Thoracic aorta (tissue), 2 donors: ENCODE measurements around the gene USP19. TPM values are rescaled to one million over a fixed set of nuclear protein-coding genes. Genes with fewer than 3 reads are reported as not detected.

Experiments used
- ATAC-seq: fragments of 150-250 bp; one replicate; pipeline ENCODE4 v1.8.0; 2017; ENCODE audit warnings: low read depth; ENCODE audit not compliant: insufficient number of reproducible peaks, low FRiP score
- DNase-seq: peaks from one replicate; pipeline ENCODE4 v3.0.0-alpha.2; 2020; ENCODE audit warnings: low spot score
- H3K27ac ChIP-seq, 2 donors: fragments of 200-600 bp; sonication (generic); 1 replicate in 1 of 2; 2 replicates in 1 of 2; pipeline ENCODE4 v1.5.1; 2016; ENCODE audit warnings: mild to moderate bottlenecking in 2 of 2, moderate library complexity in 2 of 2
- H3K27me3 ChIP-seq: fragments of 200-600 bp; sonication (generic); replicated peaks from 2 replicates; pipeline ENCODE4 v1.6.0; 2016; ENCODE audit warnings: mild to moderate bottlenecking; ENCODE audit not compliant: insufficient read depth
- H3K36me3 ChIP-seq: fragments of 200-600 bp; sonication (generic); one replicate; pipeline ENCODE4 v1.5.1; 2016
- H3K4me1 ChIP-seq, 2 donors: fragments of 200-600 bp; sonication (generic); 1 replicate in 1 of 2; 2 replicates in 1 of 2; pipeline versions ENCODE4 v1.5.1 to v1.6.0; 2016; ENCODE audit warnings: low read depth in 2 of 2, mild to moderate bottlenecking in 1 of 2; ENCODE audit not compliant: control insufficient read depth in 1 of 2
- H3K4me3 ChIP-seq: fragments of 200-600 bp; sonication (generic); 2 replicates; pipeline ENCODE4 v1.5.1; 2016; ENCODE audit warnings: mild to moderate bottlenecking
- H3K9me3 ChIP-seq: fragments of 200-600 bp; sonication (generic); 2 replicates; pipeline ENCODE4 v1.5.1; 2016
- total RNA-seq, 2 donors: library from RNA; depleted of rRNA; stranded (reverse); fragments of >200 nt; gene quantifications; one replicate each; pipeline versions ENCODE4 v1.1.0 to v1.2.3, GENCODE V29; 2016
- TF ChIP-seq, protein P1 (sequence below): fragments of 200-600 bp; sonication (generic); IDR thresholded peaks from one replicate; pipeline ENCODE4 v1.5.1; 2019; ENCODE audit warnings: antibody characterized with exemption

Gene USP19
- total RNA-seq, 2 donors from 2014 or later: 56.3 to 62.5 TPM

DNA sequence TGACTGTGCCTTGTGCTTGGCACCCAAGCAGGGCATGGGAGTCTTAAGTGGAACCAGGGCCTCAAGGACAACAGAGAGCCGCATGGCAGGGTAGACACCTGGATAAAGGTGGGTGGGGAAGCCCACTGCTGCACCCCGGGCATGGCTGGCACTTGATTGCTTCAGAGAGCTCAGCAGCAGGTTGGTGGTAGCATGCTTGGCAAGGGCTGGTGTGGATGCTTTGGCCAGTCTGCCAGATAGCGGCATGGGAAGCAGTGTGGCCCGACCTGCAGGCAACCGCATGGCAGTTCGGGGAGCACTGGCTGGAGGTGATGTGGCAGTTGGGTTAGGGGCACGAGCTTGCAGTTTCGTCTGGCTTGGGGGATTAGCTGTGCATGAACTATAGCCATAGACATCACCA is 43.0 kb upstream of the USP19 start:
- TF ChIP-seq, protein P1, sequence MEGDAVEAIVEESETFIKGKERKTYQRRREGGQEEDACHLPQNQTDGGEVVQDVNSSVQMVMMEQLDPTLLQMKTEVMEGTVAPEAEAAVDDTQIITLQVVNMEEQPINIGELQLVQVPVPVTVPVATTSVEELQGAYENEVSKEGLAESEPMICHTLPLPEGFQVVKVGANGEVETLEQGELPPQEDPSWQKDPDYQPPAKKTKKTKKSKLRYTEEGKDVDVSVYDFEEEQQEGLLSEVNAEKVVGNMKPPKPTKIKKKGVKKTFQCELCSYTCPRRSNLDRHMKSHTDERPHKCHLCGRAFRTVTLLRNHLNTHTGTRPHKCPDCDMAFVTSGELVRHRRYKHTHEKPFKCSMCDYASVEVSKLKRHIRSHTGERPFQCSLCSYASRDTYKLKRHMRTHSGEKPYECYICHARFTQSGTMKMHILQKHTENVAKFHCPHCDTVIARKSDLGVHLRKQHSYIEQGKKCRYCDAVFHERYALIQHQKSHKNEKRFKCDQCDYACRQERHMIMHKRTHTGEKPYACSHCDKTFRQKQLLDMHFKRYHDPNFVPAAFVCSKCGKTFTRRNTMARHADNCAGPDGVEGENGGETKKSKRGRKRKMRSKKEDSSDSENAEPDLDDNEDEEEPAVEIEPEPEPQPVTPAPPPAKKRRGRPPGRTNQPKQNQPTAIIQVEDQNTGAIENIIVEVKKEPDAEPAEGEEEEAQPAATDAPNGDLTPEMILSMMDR: no peak
- Histone ChIP-seq H3K27ac (no peak overlapping the region), H3K27me3 (no peaks in the 10 kb centered on the region), H3K4me3 (no peak overlapping the region), H3K9me3 (no peaks in the 10 kb centered on the region), H3K4me1 (peaks cover 7 to 28% of the 10 kb centered on the region in 2 donors), H3K36me3 (peaks cover 16% of the 10 kb centered on the region)
- ATAC-seq: no peak
- DNase-seq: no peak

DNA sequence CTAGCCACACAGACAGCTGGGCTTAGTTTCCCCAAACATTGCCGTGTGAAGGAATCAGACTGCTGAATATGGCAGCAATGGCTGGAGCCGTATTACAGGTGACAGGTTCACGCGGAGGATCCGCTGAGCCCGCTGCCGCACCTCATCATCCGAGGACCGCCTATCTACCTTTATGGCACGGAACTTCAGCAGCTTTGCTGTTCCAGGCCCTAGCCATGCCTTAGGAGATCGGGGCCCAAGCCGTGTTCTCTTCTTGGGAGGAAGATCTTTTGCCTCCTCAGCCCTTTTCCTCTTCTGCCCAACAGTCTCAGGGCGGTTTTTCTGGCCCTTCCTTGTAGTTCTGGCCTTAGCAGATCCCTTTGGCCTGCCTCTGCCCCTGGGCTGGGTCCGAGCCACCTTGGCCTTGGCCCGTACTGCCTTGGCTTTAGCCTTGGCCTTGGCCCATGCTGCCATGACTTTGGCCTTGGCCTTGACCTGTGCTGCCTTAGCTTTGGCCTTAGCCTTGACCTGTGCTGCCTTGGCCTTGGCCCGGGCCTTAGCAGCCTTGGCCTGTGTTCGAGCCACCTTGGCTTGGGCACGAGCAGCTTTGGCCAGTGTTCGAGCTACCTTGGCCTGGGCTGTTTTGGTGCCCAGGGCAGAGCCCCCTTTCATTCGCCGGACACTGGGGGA is 42.3 kb upstream of the USP19 start:
- Histone ChIP-seq H3K4me3 (no peak overlapping the region), H3K36me3 (peaks cover 16% of the 10 kb centered on the region), H3K27ac (no peak overlapping the region), H3K27me3 (no peaks in the 10 kb centered on the region), H3K9me3 (no peaks in the 10 kb centered on the region), H3K4me1 (peaks cover 7 to 28% of the 10 kb centered on the region in 2 donors)
- DNase-seq (no peak), ATAC-seq (no peak)
- TF ChIP-seq, protein P1: no peak

DNA sequence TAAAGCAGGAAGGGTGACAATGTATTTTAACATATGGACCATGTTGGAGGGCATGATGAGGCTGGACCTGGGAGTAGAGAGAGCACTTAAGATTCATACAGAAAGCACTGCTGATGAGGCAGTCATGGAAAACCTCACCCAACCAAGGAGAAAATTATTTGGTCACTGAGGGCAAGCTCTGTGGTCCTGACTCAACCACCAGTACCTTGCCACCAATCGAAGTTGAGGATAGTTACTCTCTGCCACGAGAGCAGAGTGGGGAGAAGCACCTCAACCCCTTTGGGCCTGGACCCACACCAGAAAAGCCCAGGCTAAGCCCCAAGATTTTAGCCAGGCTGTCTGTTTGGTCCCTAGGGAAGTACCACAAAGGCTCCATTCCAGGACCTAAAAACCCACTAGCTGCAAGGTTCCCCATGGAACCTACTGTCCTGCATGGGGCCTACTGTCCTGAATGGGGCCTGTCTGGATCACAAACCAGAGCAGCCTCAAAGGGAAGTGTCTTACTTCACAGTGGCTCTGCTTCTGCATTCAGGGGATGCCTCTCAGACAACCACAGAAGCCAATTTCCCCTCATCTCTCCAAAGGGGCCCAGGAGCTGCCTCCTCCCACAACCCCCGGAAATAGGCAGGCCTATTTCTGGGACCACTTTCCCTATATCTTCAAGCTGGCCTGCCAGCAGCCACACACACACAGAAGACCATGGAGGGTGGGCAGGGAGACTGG is 41.3 kb upstream of the USP19 start:
- TF ChIP-seq, protein P1: no peak

DNA sequence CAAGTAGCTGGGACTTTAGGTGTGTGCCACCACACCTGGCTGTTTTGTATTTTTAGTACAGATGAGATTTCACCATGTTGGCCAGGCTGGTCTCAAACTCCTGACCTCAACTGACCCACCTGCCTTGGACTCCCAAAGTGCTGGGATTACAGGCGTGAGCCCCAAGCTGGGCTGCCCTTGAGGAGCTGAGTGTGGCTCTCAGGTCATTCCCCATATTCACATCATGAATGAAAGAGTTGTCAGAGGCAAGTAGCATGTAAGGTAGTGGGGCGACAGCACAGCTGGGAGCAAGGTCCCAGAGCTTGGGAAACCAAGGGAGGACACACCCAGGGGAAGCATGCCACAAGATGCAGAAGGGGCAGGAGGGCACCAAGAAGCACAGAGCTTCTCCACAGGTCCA is 40.6 kb upstream of the USP19 start:
- Histone ChIP-seq H3K9me3 (no peaks in the 10 kb centered on the region), H3K36me3 (peaks cover 16% of the 10 kb centered on the region), H3K4me1 (peaks cover 7 to 19% of the 10 kb centered on the region in 2 donors), H3K27ac (no peak overlapping the region), H3K27me3 (no peaks in the 10 kb centered on the region), H3K4me3 (no peak overlapping the region)
- no peak for ATAC-seq
- no peak for DNase-seq
- TF ChIP-seq, protein P1: no peak

More for the DNA sequence above, 41.3 kb upstream of the USP19 start:
- Histone ChIP-seq H3K36me3 (peaks cover 16% of the 10 kb centered on the region), H3K4me1 (peaks cover 7 to 27% of the 10 kb centered on the region in 2 donors), H3K27me3 (no peaks in the 10 kb centered on the region), H3K9me3 (no peaks in the 10 kb centered on the region), H3K4me3 (no peak overlapping the region), H3K27ac (no peak overlapping the region)
- no peak for DNase-seq
- ATAC-seq: no peak

DNA sequence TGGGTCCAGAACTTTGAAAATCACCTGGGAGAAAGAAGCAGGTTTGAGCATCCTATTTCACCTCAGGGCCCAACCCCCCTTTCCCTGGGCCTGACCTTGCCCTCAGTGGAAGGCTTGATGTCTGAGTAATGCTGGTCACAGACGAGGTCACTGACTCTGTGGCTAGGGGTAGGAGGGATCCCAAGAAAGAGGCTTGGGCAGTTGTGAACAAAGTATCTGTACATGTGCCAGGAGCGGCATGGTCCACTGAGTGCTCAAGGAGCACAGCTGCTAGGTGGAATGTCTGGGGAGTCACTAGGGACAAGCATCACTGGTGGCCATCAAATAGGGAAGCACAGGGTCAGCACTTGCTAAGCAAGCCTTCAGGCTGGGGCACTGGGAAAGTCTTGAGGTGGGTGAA is 38.2 kb upstream of the USP19 start:
- H3K9me3 ChIP-seq: no peaks in the 10 kb centered on the region
- no peak overlapping the region for H3K4me3 ChIP-seq
- peaks cover 12% of the 10 kb centered on the region for H3K36me3 ChIP-seq
- ATAC-seq (no peak), DNase-seq (no peak)
- H3K4me1 ChIP-seq: peaks cover 0 to under 1% of the 10 kb centered on the region in 2 donors
- H3K27me3 ChIP-seq: no peaks in the 10 kb centered on the region
- TF ChIP-seq, protein P1: no peak
- no peak overlapping the region for H3K27ac ChIP-seq
